SK-N-SH (cell line): ENCODE results near the gene TSGA10IP.

Experiments used
- CTCF ChIP-seq: fragments of 200-600 bp; sonication (generic); IDR thresholded peaks from 2 replicates; pipeline ENCODE4 v1.6.1; 2017; ENCODE audit warnings: antibody characterized with exemption, mild to moderate bottlenecking, moderate library complexity
- FOXJ3 ChIP-seq: sonication (generic); formaldehyde crosslinking; IDR thresholded peaks from 2 replicates; pipeline ENCODE4 v1.5.1; 2020; ENCODE audit warnings: mild to moderate bottlenecking, missing genetic modification reagents
- FOXM1 ChIP-seq: IDR thresholded peaks from 2 replicates; pipeline ENCODE4 v1.4.0; 2012; ENCODE audit warnings: low read depth, mild to moderate bottlenecking
- JUND ChIP-seq: IDR thresholded peaks from 2 replicates; pipeline ENCODE4 v1.4.0; 2012
- MXI1 ChIP-seq: IDR thresholded peaks from 2 replicates; pipeline ENCODE4 v1.6.1; 2012; ENCODE audit warnings: mild to moderate bottlenecking, low read depth, low read length, improper control_type of control experiment
- POLR2AphosphoS5 ChIP-seq: IDR thresholded peaks from 2 replicates; pipeline ENCODE4 v1.6.1; 2012; ENCODE audit warnings: low read depth, low read length
- RFX5 ChIP-seq: IDR thresholded peaks from 2 replicates; pipeline ENCODE4 v1.6.1; 2012; ENCODE audit warnings: mild to moderate bottlenecking, improper control_type of control experiment, low read length
- TAF1 ChIP-seq: IDR thresholded peaks from 2 replicates; pipeline ENCODE4 v1.6.1; 2012; ENCODE audit warnings: low read depth, mild to moderate bottlenecking, low read length, moderate library complexity, borderline replicate concordance
- YY1 ChIP-seq: IDR thresholded peaks from 2 replicates; pipeline ENCODE4 v1.4.0; 2012; ENCODE audit warnings: low read depth, mild to moderate bottlenecking
- TF ChIP-seq, protein P1 (sequence below): IDR thresholded peaks from 2 replicates; pipeline ENCODE4 v1.4.0; 2012; ENCODE audit warnings: low read depth
- TF ChIP-seq, protein P2 (sequence below): fragments of 150-350 bp; IDR thresholded peaks from 2 replicates; pipeline ENCODE4 v1.6.1; 2017; ENCODE audit warnings: antibody characterized with exemption, low read length, low read depth, borderline replicate concordance

DNA sequence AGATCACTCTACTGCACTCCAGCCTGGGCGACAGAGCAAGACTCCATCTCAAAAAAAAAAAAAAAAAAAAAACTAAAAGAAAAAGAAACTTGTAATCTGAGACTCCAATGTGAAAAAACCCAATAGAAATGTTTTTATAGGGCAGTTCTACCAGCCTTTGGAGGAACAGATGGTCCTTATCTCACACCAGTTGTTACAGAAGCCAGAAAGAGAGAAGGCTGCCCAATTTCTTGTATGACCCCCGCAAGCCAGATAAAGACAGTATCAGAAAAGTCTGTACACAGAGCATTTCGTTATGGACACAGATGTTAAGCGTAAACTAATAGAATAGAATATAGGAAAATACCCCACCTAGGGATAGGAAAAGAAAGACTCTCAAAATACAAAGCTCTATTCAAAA is 11.3 kb upstream of the TSGA10IP start:
- no peak for TF ChIP-seq CTCF
- no peak for TF ChIP-seq JUND
- TF ChIP-seq TAF1 = no peak
- no peak for TF ChIP-seq YY1
- TF ChIP-seq MXI1 = no peak
- TF ChIP-seq RFX5 = no peak
- no peak for TF ChIP-seq FOXM1
- TF ChIP-seq POLR2AphosphoS5 = no peak
- TF ChIP-seq, protein P1, sequence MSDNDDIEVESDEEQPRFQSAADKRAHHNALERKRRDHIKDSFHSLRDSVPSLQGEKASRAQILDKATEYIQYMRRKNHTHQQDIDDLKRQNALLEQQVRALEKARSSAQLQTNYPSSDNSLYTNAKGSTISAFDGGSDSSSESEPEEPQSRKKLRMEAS = no peak
- TF ChIP-seq FOXJ3 (CRISPR knock-in tag) = no peak
- TF ChIP-seq, protein P2, sequence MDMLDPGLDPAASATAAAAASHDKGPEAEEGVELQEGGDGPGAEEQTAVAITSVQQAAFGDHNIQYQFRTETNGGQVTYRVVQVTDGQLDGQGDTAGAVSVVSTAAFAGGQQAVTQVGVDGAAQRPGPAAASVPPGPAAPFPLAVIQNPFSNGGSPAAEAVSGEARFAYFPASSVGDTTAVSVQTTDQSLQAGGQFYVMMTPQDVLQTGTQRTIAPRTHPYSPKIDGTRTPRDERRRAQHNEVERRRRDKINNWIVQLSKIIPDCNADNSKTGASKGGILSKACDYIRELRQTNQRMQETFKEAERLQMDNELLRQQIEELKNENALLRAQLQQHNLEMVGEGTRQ = no peak
